ENCODE data around the gene CDHR3.

CDHR3 gene

DNA sequence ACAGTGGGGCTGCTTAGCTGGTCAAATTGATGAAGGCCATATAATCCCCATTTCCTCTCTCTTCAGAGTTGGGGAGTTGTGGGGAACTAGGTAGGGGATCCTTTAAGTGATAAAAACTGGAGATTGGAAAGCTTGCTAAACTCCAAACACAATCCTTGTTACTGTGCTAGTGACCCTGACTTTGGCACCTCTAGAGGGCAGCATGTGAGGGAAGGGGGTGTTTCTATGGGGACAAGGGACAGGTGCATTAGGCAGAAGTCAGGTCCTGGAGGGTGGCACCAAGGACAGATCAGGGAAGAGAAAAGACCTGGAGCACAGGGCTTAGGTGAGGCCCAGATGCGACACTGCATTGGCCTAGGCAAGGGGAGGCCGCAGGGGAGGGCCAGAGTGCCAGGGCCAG is 66.9 kb downstream of the CDHR3 start:
- DNase-seq: no peak

DNA sequence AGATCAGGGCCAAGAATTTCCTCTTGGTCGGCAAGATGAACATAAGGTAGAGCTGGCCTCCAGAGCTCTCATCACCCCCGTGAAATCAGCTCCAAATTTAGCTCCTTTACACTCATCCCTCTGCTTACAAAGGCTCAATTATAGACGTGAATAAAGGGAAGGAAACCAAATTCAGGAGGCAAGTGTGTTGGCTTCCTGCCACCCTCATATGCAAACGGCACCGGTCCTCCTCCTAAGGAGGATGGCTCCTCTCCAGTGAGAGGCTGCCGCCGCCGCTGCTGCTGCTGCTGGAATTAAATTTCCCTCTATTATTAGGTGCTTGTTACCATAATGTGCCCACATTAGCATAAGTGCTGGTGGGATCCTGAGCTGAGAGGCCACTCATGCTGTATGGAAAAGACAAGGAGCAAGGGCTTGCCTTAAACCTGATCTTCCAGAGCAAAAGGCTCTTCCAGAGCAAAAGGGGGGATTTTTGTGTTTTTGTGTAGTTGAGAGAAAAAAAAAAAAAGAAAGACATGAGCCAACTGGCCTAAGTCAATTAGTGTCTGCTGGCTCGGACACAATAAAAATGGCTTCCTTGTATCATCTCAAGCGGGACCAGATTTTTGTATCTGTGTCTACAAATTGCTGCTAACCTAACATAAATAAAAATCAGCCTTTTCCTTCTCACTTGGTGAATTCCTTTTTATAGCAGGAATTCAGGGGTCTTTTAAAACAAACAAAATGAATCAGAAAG is 68.4 kb downstream of the CDHR3 start:
- no peak for DNase-seq

DNA sequence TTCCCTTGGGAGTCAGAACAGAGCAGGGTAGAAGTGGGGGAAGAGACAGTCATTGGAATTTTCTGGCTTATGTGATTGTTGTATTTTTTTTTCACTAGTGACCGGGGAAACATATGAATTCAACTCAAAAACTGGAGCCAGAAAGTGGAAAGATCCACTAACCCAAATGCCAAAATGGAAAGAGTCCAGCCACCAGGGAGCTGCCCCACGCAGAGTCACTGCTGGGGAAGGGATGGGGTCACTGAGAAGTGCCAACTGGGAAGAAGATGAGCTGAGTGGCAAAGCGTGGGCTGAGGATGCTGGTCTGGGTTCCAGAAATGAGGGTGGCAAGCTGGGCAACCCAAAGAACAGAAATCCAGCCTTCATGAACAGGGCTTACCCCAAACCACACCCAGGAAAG is 69.2 kb downstream of the CDHR3 start:
- no peak for DNase-seq

DNA sequence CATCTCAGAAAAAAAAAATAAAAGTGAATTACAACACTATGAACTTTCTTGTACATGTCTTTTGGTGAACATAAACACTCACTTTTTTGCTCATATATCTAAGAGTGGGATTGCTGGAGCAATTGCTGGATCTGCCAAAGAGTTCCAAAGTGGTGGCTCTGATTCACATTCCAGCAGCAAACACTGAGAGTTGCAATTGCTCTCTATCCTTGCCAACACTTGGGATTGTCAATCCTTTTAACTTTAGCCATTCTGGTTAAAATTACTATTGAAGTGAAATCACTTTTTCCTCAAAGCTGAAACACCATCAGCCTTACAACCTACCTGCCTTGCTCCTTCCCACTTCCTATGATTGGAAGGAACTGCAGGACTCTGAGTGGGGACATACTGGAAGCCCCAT is 70.7 kb downstream of the CDHR3 start:
- no peak for DNase-seq

DNA sequence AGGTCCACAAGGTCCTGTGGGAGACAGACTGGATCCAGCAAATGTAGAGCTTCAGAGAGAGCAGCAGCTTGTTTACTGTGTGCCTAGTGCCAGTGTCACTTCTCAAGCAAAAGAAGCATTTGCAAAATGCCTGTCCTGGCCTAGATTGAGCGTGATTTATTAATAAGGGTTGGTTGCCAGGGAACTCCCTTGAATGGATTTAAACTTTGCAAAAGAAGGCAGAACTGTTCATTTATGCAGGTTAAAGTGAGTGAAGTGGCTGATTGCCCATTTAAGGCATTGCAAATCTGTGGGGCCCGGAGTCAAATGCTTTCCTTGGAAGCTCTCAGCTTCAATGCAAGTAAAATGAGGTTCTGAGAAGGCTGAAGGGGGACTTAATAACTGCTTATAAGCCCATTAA is 71.3 kb downstream of the CDHR3 start:
- no peak for DNase-seq

DNA sequence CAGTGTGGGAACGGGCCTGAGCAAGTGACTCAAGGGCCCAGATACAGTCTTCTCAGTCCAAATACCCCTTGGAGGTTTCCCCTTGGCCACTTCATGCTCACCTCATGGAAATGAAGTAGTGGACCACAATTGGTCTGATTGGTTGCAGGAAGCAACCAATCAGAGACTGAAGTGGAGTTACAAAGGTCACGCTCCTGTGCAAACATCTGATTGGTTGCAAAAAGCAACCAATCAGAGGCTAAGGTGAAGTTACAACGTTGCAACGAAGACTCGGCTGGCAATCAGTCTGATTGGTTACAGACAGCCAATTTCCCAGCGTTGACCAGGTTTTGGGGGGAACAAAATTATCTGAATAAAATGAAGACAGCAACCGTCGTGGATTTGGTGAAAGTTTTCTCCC is 72.5 kb downstream of the CDHR3 start:
- DNase-seq: no peak

DNA sequence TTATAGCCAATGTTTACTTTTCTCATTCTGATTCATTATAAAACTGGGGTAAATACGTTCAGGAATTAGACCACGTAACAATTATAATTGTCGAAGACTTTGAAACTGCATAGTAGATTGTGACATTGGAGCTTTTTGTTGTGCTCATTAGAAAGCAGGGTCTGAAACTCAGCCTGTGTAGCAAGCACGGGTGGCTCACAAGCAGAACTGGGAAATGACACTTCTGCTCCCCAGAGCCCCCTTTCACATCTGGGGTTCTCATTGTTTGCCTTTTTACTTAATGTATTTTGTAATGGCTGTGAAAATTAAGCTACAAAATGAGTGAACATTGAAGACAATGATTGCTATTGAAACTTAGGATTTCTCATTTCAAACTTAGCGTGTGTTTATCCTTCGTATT is 72.9 kb downstream of the CDHR3 start:
- DNase-seq: no peak

DNA sequence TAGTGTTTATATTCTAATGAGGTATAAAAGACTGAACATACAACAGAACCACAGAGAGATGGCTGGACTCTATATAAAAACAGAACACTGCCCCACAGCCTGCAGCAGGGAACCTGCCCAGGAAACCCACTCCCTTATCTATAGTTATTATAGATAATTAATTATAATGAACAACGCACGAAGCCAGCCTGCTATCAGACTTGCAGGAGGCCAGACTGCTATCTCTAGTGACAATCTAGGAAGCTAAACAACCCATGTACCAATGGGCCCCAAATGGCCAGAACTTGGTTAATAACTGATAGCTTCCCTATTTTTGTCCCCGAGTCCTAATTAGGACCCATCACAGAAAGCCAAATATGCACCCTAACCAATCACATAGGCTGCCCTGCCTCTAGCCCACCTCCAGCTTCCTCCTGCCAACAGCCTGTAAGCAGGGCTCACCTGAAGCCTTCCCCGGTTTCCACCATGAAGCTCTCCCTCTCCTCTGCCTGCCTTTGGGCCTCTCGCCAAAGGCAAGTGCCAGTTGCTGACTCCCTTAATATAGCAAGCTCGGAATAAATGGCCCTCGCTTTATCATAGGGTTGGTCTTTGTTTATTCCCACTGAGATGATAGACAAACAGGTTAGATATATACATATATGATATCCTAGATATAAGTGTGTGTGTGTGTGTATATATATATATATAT is 74.6 kb downstream of the CDHR3 start:
- no peak for DNase-seq

DNA sequence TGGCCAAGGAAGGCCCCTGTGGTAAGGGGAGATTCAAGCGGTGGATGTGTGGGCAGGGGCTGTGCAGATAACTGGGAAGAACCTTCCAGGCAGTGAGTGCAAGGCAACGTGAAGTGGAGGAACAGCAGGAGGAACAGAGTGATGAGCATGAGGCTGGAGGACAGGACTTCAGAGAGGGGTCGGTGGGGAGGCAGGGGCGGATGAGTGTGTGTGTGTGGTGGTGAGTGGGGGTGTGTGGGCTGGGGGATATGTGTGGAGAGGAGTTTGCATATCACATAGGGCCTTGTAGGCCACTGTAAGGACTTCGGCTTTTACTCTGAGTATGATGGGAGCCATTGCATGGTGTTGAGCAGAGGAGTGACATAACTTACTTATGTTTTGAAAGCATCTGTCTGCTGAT is 75.2 kb downstream of the CDHR3 start:
- DNase-seq: no peak

DNA sequence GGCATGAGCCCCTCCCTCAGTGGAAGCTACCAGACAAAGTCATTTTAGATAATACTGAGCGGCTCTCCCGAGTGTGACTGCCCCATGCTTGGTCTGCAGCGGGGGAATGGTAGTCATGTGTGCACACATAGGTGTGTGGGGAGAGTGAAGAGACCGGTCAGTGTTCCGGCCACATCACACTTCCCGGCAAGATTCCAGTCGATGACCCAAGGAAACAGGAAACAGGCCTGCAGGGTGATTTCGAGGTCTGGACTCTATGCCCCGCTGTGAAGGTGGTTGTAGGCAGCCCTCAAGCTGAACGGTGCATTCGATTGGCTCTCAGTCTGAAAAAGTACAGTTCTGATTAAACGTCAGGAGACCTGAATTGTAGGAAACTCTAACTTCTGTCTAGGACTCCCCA is 75.9 kb downstream of the CDHR3 start:
- DNase-seq: no peak

DNA sequence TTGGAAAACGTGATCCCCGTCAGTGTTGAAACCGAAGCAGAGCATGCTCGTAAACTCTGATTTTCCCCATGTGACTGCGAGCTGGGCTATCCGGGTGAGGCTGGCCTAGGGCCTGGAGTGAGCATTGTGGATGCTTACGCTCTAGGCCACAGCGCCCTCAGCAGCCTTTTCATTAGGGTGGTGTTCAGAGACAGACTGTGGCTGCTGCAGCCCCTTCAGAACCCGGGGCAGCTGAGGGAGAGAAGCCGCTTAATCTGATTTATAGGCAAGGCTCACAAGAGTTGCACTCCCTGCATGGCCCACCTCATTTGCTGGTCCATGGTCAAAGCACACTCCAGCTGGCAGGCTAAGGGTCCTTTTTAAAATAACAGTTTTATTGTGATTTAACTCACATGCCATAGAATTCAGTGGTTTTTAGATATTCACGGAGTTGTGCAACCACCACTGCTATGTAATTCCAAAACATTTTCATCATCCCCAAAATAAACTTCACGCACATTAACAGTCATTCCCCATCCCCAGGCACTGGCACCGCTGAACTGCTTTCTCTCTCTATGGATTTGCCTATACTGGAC is 76.5 kb downstream of the CDHR3 start:
- DNase-seq: no peak

DNA sequence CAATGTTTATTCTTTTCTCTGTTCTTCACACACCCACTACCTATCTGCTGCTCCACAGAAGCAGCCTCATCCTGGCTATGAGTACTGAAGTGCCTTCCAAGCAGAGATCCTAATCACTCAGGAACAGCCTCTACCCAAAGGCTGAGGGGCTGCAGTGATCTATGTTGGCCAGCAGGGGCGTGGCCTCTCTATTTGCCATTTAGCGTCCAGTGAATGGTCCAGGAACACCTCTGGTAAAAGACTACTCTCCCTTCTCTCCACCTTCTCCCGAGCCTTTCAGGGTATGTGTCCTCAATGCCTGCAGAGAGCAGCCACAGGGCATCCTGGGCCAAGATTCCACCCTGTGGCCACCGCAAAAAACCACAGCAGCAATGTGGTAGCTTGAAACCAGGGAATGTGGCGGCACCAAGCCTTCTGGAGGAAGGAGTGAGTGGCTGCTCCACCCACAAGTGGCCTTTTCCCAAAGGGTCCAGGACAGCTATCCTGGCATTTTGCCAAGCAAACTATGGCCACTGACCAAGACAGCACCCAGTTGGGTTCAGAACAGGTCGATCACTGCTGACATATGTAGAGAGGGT is 78.2 kb downstream of the CDHR3 start:
- DNase-seq: peak; percentile 35

DNA sequence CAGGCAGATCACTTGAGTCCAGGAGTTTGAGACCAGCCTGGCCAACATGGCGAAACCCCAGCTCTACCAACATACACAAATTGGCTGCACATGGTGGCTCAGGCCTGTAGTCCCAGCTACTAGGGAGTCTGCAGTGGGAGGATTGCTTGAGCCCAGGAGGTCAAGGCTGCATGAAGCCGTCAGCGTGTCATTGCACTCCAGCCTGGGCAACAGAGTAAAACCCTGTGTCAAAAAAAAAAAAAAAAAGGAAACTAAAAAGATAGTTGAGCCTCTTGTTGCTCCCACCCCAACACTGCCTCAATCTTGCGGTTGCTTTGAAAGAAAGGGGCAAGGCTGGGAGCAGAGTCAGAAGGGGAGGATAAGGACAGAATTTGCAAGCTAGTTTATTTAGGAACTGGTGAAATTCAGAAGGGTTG is 79.1 kb downstream of the CDHR3 start:
- DNase-seq: no peak

DNA sequence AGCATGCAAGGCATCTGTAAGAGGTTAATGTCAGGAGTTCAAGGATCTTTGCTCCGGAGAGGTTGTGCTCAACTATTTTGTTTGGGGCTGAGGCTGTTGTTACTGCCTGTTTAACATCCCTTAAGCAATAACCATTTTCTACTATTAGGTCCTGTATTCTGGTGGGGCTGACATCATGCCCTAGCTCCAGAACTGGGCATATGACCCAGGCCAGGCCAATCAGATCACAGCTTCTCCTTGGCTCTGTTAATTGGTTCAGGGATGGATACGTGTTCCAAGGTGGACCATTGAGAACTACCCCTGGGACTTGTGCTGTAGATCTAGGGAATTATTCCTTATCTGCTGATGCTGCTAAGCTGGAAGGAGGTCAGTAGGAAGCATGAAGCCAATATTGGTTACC is 82.1 kb downstream of the CDHR3 start:
- no peak for DNase-seq

DNA sequence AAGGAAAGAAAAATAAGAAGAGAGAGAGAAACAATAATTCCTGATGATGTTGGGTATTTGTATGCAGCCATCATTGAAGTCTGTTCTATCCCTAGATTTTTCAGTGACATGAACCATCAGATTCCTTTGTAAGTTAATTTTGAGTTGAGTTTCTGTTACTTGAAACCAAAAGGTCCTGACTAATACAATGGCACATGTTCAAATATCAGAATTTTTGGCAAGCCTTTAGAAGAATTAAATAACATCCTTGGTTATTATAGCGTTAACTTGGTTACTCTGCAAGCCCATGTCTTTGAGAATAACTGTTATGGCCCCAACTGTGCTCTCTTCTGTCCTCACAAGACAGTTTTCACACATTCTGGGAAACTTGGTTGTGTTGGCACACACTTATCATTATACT is 82.5 kb downstream of the CDHR3 start:
- no peak for DNase-seq

DNA sequence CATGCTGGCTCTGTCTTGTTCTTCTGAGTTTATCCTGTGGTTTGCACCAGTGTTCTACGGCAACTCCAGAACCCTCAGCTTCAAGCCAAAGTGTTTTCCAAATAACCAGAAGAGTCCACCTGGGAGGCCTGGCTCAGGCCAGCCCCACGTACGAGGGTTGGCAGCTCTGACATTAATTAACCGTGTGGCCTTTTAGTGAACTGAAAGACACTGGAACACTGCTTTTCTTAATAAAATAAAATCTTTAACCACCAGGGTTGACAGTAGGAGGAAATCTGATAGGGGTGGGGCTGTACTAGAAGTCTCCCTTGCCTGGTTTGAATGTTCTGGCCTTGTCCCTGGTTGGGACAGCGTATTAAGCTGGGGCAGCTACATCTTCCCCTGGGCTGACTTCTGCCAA is 84.1 kb downstream of the CDHR3 start:
- DNase-seq: no peak

DNA sequence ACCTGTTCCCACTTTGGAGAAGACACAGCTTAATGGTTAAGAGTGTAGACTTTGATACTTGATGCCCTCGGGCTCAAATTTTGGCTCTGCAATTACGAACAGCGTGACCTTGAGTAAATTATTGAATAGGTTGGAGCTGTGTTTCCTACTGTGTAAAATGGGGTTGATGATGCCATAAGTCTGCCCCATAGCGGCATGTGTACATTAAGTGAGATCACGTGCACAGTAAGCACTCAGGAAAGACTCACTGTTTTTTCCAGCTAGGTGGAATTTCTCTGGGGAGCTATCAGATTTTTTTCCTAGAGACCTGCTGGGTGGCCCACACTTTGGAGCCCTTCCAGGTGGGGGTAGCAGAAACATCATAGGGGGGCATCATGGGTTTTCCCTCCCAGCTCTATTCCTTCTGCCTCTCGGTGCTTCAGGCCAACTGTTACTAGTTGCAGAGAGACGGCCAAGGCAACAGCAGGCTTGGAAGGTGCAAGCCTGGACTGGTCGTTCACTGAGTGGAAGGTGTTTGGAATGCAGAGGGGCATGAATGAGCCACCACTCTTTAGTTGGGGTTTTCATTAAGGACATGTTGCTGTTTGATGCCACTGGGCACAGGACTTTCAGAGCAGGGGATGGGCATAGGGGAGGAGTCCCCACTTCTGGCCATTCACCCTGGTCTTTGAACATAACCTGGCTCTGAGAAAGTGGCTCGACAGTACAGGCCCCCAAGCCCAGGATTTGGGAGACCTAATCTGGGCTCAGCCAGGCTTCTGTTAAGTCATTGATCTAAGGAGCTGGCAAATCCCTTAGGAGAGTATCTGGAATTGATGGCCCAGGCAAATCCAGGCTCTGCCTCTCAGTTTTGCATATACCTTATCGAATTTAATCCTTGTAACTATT is 85.0 kb downstream of the CDHR3 start:
- DNase-seq: no peak

DNA sequence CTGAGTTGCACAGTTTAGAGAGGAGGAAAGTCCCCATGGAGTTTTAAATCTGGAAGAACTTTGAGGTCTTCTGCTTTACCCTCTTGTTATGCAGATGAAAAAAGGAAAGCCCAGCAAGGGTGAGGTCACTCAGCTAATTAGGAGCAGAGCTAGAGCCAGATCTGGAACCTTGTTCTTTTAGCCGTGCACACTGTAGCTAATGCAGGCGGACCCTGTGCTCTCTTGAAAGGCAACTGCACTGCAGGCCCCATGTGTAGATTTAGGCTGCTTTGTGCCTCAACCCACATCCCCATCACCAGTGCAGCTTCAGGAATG is 85.6 kb downstream of the CDHR3 start:
- DNase-seq: no peak

DNA sequence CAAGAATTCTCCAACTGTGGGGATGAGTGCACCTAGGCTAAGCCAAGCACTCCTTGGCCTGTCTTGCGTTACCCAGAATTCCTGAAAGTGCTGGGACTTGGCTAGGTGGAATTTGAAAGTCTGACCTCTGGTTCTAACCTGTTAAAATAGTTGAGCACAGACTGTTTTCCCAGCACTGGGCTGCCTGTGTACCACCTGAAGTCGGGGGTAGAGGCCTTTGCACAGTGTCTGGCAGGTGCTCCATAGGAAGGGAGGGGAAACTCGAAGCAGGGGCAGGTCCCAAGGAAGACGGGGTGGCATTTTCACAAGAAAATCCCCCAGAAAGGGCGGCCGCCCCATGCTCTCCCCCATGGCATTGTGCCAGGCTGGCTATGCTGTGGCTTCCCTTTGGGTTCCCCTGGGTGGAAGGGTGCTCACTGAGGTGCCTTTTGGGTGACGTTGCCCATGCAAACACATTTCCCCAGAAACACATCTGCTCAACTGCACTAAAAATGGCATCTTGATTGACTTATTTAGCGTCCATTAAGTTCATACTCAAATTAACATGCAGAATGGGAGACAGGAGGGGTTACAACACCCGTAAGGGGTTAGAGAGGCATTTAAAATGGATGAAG is 86.2 kb downstream of the CDHR3 start:
- DNase-seq: no peak

DNA sequence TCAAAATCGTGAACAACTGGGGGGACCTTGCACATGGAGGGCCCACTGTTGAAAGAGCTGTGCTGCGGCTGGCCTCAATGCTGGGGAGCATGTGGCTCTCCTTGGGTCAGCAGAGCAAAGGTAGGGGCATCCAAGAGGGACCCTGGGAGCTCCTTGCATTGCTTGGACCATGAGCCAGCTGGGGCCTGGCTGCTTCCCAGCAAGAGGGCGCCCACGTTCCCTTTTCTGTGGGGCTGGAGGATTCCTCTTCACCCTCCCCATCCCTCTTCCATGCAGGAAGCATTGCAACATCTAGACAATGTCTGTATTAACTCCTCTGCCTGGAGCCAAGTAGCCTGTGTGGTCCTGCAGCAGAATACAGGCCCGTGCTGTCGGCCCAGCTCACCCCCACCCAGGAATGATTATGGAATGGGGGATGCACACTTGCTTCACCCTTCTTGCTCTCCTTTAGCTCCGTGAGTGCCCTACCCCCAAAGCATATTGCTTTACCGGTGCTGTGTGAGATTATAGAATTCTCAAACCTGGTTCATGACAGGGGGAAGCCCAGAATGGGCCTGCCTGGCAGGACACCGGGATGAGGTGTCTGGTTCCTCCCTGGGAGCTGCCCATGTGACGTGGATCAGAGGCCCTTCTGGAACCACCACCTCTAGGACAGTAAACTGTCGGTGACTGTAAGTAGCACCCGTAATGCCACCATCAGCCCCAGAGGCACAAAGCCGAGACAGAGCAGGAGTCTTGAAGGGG is 87.1 kb downstream of the CDHR3 start:
- no peak for DNase-seq

DNA sequence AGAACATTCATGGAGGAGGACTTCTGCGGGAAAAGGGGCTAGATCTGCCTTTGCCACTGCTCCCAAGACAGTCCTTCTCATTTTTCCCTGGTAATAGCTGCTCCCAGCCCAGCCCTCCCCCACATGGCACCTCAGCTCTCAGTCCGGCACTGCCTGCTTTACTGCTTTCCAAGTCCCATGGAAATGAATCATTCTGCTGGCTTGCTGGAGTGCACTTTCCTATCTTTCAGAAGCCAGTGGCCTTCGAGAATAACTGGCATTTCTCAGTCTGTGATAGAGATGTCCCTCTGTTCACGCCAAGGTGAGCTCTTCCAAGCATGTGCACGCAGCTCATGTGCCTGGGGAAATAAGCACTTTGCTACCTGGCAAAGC is 87.7 kb downstream of the CDHR3 start:
- DNase-seq: no peak

DNA sequence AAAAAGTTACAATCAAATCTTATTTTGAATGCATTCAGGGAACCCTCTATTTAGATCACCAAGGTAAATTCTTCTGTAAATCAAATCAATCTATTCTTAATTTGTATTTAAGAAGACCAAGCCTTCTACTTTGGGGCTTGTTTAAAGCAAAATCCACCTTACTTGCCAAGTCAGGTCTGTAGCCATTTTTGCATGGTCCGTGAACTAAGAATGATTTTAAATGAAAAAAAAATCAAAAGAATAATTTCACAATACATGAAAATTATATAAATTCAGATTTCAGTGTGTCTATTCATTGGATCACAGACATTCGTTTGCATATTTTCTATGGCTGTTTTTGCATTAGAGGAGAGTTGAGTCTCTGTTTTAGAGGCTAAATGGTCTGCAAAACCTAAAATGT is 89.6 kb downstream of the CDHR3 start:
- DNase-seq: no peak

Data from activated naive CD4-positive, alpha-beta T cell treated with anti-CD3 and anti-CD28 coated beads, Interleukin-2, amount 50 U/mL, for 16 hours (primary cell).